ENCODE data around the gene SCN9A.

The SCN9A gene

GRCh38 chr2:166148500-166149400 lies 227.0 kb downstream of the SCN9A start:
- Histone ChIP-seq H3K4me1 (ENCODE audit: insufficient read depth, poor library complexity, severe bottlenecking) (no peaks in the 10 kb centered on the region), H3K27ac (ENCODE audit: poor library complexity, severe bottlenecking) (no peak overlapping the region), H3K4me3 (ENCODE audit: severe bottlenecking) (no peak overlapping the region), H3K36me3 (ENCODE audit: low read depth) (no peaks in the 10 kb centered on the region), H3K9me3 (ENCODE audit: severe bottlenecking) (no peaks in the 10 kb centered on the region), H3K27me3 (ENCODE audit: insufficient read depth, poor library complexity, severe bottlenecking) (no peaks in the 10 kb centered on the region)
- TF ChIP-seq, protein P1, sequence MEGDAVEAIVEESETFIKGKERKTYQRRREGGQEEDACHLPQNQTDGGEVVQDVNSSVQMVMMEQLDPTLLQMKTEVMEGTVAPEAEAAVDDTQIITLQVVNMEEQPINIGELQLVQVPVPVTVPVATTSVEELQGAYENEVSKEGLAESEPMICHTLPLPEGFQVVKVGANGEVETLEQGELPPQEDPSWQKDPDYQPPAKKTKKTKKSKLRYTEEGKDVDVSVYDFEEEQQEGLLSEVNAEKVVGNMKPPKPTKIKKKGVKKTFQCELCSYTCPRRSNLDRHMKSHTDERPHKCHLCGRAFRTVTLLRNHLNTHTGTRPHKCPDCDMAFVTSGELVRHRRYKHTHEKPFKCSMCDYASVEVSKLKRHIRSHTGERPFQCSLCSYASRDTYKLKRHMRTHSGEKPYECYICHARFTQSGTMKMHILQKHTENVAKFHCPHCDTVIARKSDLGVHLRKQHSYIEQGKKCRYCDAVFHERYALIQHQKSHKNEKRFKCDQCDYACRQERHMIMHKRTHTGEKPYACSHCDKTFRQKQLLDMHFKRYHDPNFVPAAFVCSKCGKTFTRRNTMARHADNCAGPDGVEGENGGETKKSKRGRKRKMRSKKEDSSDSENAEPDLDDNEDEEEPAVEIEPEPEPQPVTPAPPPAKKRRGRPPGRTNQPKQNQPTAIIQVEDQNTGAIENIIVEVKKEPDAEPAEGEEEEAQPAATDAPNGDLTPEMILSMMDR (IDR thresholded peaks at IDR 0.05; ENCODE audit: poor library complexity, severe bottlenecking): no peak
- DNase-seq (ENCODE audit: low spot score): no peak
- no peak for ATAC-seq (ENCODE audit: low read depth)

DNA sequence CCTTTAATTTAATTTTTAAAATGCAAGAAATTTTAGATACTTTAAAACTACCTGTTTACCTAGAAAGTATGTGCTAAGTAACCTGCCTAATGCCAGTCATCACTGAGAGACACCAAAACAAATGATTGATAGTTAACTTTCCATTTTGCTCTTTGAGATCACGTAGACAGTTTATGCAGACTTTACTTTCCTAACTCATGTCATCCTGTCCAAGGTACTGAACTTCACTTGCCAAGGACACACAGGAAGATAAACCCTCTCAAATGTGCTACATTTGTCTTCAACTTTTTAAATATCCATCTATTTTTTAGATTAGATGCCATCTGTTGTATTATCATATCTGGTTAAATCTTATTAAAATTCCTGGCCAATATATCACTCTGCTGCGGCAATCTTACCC lies 227.9 kb downstream of the SCN9A start:
- H3K27me3 ChIP-seq (ENCODE audit: insufficient read depth, poor library complexity, severe bottlenecking): no peaks in the 10 kb centered on the region
- no peaks in the 10 kb centered on the region for H3K36me3 ChIP-seq (ENCODE audit: low read depth)
- no peak overlapping the region for H3K27ac ChIP-seq (ENCODE audit: poor library complexity, severe bottlenecking)
- DNase-seq (ENCODE audit: low spot score): no peak
- H3K4me1 ChIP-seq (ENCODE audit: insufficient read depth, poor library complexity, severe bottlenecking): no peaks in the 10 kb centered on the region
- H3K4me3 ChIP-seq (ENCODE audit: severe bottlenecking): no peak overlapping the region
- ATAC-seq (ENCODE audit: low read depth): no peak
- TF ChIP-seq, protein P1 (IDR thresholded peaks at IDR 0.05; ENCODE audit: poor library complexity, severe bottlenecking): no peak
- H3K9me3 ChIP-seq (ENCODE audit: severe bottlenecking): no peaks in the 10 kb centered on the region

Data from RWPE2 (cell line).